ENCODE measurements around the gene IRF2. TPM values are rescaled to one million over a fixed set of nuclear protein-coding genes. Genes with fewer than 3 reads are reported as not detected.
A peak's percentile ranks its signal among the peaks of the same experiment; 100 is the strongest.

Gene IRF2
- total and polyA plus RNA-seq, 12 donors = 19.0 to 93.1 (median 52.3) TPM

GRCh38 chr4:184481544-184481943, 7.2 kb upstream of the IRF2 start:
- no peak overlapping the region for H3K27ac ChIP-seq
- H3K4me1 ChIP-seq (replicated peaks in 1 of 2) = peaks cover 8 to 24% of the 10 kb centered on the region in 2 donors
- no peaks in the 10 kb centered on the region for H3K36me3 ChIP-seq (replicated peaks in 1 of 2)
- WGBS, 4 donors = 88 to 93% (median 92%) methylated on average over 6 of the region's 6 CpGs
- TF ChIP-seq POLR2A (IDR thresholded peaks at IDR 0.05) = no peak
- no peak for TF ChIP-seq CTCF (IDR thresholded peaks at IDR 0.05)
- intact Hi-C loops (cut with DNase I) = no loop called here
- no peaks in the 10 kb centered on the region for H3K27me3 ChIP-seq
- H3K9me3 ChIP-seq (replicated peaks in 1 of 3) = no peaks in the 10 kb centered on the region
- no peak for DNase-seq
- no peak overlapping the region for H3K4me3 ChIP-seq

- Histone ChIP-seq H3K36me3 (replicated peaks in 1 of 2) (no peaks in the 10 kb centered on the region), H3K27me3 (no peaks in the 10 kb centered on the region), H3K4me3 (no peak overlapping the region), H3K4me1 (replicated peaks in 1 of 2) (peaks cover 20 to 37% of the 10 kb centered on the region in 2 donors), H3K9me3 (replicated peaks in 1 of 3) (no peaks in the 10 kb centered on the region), H3K27ac (peak overlapping the region in 2 of 5 donors; percentile 3 to 49)
- no peak for DNase-seq
- TF ChIP-seq CTCF (IDR thresholded peaks at IDR 0.05) (no peak), POLR2A (IDR thresholded peaks at IDR 0.05) (no peak)
- WGBS, 4 donors = 61 to 83% (median 67%) methylated on average over 1 of the region's 1 CpG
- intact Hi-C loops (cut with DNase I) = loop anchor here (10.0 kb wide), 2 partner anchors 55 to 195 kb away; no protein-coding TSS in a partner anchor
Measured at GRCh38 chr4:184479516-184479950, 5.2 kb upstream of the IRF2 start.

GRCh38 chr4:184477201-184477999, 3.0 kb upstream of the IRF2 start:
- no peak for TF ChIP-seq CTCF (IDR thresholded peaks at IDR 0.05)
- no peak for TF ChIP-seq POLR2A (IDR thresholded peaks at IDR 0.05)
- H3K9me3 ChIP-seq (replicated peaks in 1 of 3) = no peaks in the 10 kb centered on the region
- H3K36me3 ChIP-seq (replicated peaks in 1 of 2) = no peaks in the 10 kb centered on the region
- no peak overlapping the region for H3K4me3 ChIP-seq
- DNase-seq = peak in 1 of 7 donors; percentile 27
- peak overlapping the region in 2 of 5 donors; percentile 38 to 99 for H3K27ac ChIP-seq
- intact Hi-C loops (cut with DNase I) = loop anchor here (10.0 kb wide), 2 partner anchors 57 to 193 kb away; no protein-coding TSS in a partner anchor
- 62 to 73% (median 69%) methylated on average over 9 of the region's 9 CpGs for WGBS, 4 donors
- peaks cover 20 to 37% of the 10 kb centered on the region in 2 donors for H3K4me1 ChIP-seq (replicated peaks in 1 of 2)
- no peaks in the 10 kb centered on the region for H3K27me3 ChIP-seq

GRCh38 chr4:184476695-184477094, 2.3 kb upstream of the IRF2 start:
- no peaks in the 10 kb centered on the region for H3K27me3 ChIP-seq
- peak overlapping the region in 3 of 5 donors; percentile 10 to 99 (median 38) for H3K27ac ChIP-seq
- H3K4me3 ChIP-seq = no peak overlapping the region
- TF ChIP-seq CTCF (IDR thresholded peaks at IDR 0.05) (no peak), POLR2A (IDR thresholded peaks at IDR 0.05) (no peak)
- no peaks in the 10 kb centered on the region for H3K9me3 ChIP-seq (replicated peaks in 1 of 3)
- no peaks in the 10 kb centered on the region for H3K36me3 ChIP-seq (replicated peaks in 1 of 2)
- intact Hi-C loops (cut with DNase I) = loop anchor here (10.0 kb wide), 2 partner anchors 58 to 192 kb away; no protein-coding TSS in a partner anchor
- H3K4me1 ChIP-seq (replicated peaks in 1 of 2) = peaks cover 28 to 43% of the 10 kb centered on the region in 2 donors
- DNase-seq = no peak
- WGBS, 4 donors = 62 to 86% (median 73%) methylated on average over 7 to 8 of the region's 8 CpGs

Measured in adrenal gland (tissue), 12 donors.